IMR-90 (cell line): Measurements from ENCODE around the gene MRPL17.

Experiments
- CEBPB ChIP-seq: IDR thresholded peaks from 2 replicates; pipeline ENCODE4 v1.6.1; 2012; ENCODE audit warnings: low read depth, low read length, improper control_type of control experiment
- FOS ChIP-seq: fragments of 150-350 bp; IDR thresholded peaks from 2 replicates; pipeline ENCODE4 v1.6.1; 2016; ENCODE audit warnings: low read depth, low read length
- MAZ ChIP-seq: IDR thresholded peaks from 2 replicates; pipeline ENCODE4 v1.6.1; 2012; ENCODE audit warnings: low read depth, mild to moderate bottlenecking, low read length, improper control_type of control experiment, moderate library complexity, borderline replicate concordance
- POLR2A ChIP-seq: IDR thresholded peaks from 2 replicates; pipeline ENCODE4 v1.6.1; 2012; ENCODE audit warnings: mild to moderate bottlenecking, low read depth, low read length
- RAD21 ChIP-seq: IDR thresholded peaks from 2 replicates; pipeline ENCODE4 v1.6.1; 2012; ENCODE audit warnings: low read length, improper control_type of control experiment
- RCOR1 ChIP-seq: IDR thresholded peaks from 2 replicates; pipeline ENCODE4 v1.6.1; 2012; ENCODE audit warnings: mild to moderate bottlenecking, low read length, improper control_type of control experiment; ENCODE audit not compliant: insufficient replicate concordance
- RFX5 ChIP-seq: IDR thresholded peaks from 2 replicates; pipeline ENCODE4 v1.8.0; 2012; ENCODE audit warnings: low read depth, mild to moderate bottlenecking, low read length, moderate library complexity
- SMC3 ChIP-seq: fragments of 150-350 bp; IDR thresholded peaks from 2 replicates; pipeline ENCODE4 v1.6.1; 2016; ENCODE audit warnings: low read depth, mild to moderate bottlenecking, antibody characterized with exemption, low read length, moderate library complexity
- TF ChIP-seq, protein P1 (sequence below): conservative IDR thresholded peaks from 2 replicates; pipeline ENCODE4 v1.5.1; 2012; ENCODE audit warnings: mild to moderate bottlenecking, low read depth, low read length, improper control_type of control experiment
- TF ChIP-seq, protein P2 (sequence below): fragments of 150-350 bp; IDR thresholded peaks from 2 replicates; pipeline ENCODE4 v1.6.1; 2017; ENCODE audit warnings: mild to moderate bottlenecking, antibody characterized with exemption, low read length, low read depth

DNA sequence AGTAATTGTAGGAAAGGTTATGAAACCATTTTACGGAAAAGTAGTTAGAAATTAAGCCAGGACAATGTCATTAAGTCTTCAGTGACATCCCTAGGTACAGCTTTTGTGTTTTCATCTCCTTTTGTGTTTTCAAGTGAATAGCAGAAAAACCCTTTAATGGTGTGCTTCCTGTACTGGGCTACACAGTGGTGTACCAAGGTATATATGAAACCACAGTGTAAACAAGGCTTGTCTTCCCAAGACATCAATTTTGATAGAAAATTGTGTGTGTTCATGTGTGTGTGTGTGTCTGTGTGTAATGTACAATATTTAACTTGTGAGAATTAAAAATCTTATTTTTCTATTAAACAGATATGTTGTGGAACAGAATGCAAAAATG, 8.9 kb downstream of the MRPL17 start:
- TF ChIP-seq, protein P1, sequence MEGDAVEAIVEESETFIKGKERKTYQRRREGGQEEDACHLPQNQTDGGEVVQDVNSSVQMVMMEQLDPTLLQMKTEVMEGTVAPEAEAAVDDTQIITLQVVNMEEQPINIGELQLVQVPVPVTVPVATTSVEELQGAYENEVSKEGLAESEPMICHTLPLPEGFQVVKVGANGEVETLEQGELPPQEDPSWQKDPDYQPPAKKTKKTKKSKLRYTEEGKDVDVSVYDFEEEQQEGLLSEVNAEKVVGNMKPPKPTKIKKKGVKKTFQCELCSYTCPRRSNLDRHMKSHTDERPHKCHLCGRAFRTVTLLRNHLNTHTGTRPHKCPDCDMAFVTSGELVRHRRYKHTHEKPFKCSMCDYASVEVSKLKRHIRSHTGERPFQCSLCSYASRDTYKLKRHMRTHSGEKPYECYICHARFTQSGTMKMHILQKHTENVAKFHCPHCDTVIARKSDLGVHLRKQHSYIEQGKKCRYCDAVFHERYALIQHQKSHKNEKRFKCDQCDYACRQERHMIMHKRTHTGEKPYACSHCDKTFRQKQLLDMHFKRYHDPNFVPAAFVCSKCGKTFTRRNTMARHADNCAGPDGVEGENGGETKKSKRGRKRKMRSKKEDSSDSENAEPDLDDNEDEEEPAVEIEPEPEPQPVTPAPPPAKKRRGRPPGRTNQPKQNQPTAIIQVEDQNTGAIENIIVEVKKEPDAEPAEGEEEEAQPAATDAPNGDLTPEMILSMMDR, result no peak
- TF ChIP-seq, protein P2, sequence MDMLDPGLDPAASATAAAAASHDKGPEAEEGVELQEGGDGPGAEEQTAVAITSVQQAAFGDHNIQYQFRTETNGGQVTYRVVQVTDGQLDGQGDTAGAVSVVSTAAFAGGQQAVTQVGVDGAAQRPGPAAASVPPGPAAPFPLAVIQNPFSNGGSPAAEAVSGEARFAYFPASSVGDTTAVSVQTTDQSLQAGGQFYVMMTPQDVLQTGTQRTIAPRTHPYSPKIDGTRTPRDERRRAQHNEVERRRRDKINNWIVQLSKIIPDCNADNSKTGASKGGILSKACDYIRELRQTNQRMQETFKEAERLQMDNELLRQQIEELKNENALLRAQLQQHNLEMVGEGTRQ, result no peak
- TF ChIP-seq POLR2A, result no peak
- TF ChIP-seq FOS, result no peak
- TF ChIP-seq MAZ, result no peak
- TF ChIP-seq SMC3, result no peak
- no peak for TF ChIP-seq RCOR1
- no peak for TF ChIP-seq RFX5
- TF ChIP-seq CEBPB, result no peak
- TF ChIP-seq RAD21, result no peak
